GM19025 (cell line): ENCODE data around the gene PPARGC1A.

Source experiments
- ATAC-seq: cut with Tn5 transposase; IDR thresholded peaks from one replicate; pipeline ENCODE4 v1.9.1; 2021; ENCODE audit warnings: mild to moderate bottlenecking, low read depth, moderate library complexity; ENCODE audit not compliant: unreplicated experiment

PPARGC1A gene

DNA sequence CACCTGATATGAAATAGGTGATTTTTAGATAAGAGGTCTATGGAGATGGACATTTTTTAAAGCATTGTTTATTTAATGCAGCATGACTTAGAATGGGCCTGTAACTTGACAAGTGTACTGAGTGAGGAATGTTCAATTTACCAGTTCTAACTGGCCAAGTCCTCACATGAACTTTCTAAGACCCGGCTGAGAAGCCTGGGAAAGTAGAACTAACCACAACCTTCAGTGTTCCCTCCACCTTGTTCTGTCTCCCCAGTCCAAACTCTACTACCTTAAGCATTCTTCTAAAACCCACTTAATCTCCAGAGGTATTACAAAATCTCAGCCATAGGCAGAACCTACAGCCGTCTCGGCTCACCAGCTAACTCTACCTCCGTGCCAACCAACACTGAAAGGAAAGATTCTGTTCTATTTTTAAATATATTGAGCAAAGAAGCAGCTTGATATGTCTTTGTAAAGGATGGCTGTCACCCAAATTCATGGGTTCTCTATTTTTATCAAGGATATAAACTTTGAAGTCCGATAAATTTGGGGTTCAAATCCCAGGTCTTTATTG is 6.8 kb downstream of the PPARGC1A start:
- no peak for ATAC-seq

DNA sequence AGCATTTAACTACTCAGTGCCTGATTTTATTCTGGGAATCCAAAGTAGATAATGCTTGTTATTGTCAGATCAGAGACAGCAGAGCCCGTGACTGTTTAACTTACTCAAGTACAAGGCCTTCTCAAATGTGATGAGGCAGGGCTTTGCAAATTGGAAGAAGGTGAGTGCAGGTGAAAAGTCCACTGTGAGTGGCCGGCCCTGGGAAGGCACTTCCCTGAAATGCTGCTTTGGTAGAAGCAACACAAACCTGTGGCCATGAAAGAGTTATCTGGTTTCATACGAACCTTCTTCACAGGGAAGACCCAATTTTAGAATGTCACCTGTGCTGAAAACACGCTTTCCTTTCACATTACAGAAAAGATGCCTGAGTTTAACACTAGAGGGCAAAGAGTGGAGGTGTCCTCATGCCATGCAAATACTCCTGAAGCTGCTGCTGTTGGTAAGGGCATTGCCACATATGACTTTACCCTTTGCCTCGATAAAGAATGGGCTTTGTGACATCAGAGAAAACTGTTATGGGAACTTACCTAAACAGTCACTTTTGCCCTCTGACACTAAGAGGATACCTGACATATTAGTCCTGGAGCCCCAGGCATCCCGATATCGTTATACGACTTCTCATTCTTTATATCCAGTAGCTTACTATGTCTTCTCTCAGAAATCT is 8.0 kb downstream of the PPARGC1A start:
- no peak for ATAC-seq

DNA sequence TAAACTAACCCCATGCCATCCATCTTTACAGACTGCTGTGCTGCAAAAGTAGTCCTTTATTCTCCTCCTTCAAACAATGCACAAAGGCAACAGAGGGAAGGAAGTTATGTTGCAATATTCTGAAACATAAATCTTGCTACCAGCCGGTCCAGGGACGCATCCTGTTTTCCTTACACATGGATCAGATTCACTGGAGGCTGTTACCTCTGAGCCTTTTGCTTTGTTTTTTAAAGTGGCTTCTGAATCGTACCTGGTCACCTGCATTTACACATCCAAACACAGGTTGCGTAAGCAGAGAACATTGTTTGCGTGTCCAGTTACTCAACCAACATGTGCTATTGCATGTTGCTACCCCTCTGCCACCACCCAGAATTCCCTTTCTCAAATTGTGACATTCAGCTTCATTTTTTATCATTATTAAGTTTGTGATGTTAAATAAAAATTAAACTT is 8.8 kb downstream of the PPARGC1A start:
- no peak for ATAC-seq

DNA sequence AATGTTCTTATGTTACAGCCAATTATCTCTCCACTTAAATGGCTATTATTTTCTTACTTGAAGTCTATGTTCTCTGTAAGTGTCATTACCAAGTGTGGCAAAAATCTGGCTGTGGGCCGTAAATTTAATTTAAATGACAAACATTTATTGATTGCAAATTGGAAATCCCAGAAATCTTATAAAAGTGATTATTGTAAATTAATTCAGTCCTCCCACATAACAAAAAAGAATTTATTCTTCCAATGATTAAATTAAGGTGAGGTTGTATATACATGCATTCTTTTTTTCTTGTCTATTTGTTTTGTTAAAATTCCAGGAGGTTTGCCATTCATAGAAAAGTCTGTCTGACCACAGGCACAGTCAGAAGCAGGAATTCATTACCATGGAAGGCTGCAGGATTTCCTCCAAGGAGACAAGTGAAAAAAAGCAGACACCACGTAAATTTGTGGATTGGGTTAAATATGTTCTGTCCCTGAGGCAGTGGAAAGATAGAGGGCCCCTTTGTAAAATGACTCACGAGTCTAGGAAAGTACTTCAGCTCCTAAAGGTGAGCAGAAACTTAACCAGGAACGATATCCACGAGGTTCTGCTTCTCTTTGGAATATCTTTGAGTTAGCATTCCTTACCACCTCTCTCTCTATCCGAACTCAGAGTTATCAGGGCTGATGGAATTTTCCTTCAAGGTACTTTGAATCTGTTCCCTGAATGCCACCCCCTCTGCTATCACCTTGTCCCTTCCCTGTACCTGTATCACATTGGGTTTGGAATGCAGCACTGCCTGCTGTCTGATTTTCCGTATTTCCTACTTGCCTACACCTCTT is 10.7 kb downstream of the PPARGC1A start:
- no peak for ATAC-seq

DNA sequence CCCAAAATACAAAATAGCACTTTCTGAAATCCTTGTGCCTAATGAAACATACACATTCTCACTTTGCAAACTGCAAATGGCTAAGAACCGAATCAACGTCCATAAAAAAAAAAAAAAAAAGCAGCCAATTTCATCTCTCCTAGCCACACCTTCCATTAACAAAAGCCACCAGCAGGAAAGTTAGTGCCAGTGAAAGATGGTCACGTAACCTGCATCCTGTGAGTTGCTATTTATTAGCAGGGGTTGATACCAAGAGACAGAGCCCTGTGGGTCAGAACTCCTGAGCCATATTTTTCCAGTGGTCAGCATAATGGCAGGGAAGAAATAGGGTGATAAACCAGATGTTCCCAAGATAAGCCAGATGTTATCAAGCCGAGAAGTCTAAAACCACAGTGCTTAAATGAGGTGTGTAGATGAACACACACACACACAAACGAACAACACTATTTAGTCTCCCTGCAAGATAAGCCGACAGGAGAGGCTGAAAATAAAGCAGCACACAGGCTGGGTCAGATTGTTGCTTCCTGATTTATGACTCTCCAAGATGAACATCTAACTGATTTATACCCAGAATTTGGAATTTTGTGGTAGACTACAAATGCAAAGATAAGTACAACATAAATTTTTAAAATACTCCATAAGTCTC is 11.5 kb downstream of the PPARGC1A start:
- ATAC-seq: no peak

DNA sequence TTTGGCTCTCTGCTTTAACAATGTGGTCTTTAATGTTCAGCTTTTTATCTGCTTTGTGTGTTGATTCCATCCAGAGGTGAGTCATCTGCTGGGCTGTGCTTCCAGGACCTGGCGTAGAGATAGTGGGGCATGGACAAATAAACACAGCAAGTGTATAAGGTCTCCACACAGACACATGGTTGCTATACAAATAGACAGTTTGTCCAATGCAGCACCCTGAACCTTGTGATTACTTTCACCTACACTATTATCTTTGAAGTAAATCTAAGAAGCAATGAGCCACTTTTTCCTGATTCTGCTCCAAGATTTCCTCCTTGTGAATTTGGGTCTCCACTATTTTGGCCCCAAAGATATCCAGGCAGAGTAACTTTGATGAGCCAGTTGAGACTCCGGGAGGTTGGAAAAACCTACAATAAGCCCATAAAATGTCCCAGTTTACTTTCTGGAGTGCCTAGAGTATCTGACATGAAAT is 12.1 kb downstream of the PPARGC1A start:
- no peak for ATAC-seq

DNA sequence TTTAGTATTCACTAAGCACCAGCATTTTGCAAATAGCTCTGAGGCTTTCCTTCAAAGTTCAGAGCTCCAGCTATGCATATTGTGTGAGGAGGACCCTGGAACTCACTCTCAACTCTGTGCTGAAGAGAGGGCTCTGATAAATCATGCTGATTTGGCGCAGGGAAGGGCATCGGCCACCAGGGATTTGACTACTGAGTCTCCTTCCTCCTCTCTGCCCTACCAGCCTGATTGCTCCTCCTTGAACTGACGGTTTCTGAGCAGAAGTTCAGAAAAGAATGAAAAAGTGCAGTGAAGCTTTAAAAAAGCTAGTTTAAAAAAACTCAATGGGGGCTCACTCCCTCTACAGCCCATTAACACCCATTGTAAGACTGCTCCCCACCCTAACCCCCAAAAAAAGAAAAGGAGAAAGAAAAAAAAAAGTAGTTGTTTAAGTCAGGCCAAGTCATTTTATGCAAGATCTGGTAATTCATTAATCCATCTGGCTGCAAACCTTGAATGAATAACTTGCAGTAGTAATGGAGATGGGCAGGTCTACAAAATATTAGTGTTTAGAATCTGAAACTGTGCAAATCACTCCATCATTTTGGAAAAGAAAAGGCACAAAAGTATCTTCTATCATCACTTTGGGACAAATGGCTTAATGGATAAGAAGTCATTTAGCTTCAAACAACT is 13.3 kb downstream of the PPARGC1A start:
- ATAC-seq: no peak

DNA sequence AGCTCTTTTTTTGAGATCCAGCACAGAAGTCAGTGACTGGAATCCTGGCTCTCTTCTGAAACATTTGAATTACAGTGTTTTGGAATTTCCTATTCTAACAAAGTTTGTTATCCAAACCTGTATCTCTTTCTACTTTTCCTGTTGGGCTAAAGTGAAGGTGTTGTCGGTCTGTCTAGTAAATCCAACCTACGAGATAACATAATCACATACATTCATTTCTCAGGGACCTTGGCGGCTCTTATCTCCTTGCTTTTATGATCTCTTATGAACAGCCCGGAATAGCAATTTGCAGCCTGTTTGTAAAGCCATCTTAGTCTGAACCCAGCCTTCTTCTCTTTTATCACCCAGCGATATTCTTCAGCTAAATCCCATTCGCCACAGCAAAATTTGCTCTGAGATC is 14.5 kb downstream of the PPARGC1A start:
- no peak for ATAC-seq

DNA sequence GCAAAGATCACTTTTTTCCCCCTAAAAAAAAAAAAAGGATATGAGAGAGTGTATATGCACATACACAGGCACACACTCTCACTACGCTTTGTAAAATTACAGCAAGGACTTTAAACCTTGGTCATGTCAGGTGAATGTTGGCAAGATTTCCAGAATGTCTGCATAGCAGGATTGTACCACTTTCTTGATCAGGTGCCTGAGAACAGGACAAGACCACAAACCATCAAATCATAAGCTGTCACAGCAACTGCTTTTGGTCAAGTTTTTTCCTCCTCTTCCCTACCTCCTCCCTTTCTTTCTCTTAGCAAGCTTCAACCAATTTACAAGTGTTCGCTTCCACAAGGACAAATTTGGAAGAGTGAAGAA is 15.3 kb downstream of the PPARGC1A start:
- no peak for ATAC-seq

DNA sequence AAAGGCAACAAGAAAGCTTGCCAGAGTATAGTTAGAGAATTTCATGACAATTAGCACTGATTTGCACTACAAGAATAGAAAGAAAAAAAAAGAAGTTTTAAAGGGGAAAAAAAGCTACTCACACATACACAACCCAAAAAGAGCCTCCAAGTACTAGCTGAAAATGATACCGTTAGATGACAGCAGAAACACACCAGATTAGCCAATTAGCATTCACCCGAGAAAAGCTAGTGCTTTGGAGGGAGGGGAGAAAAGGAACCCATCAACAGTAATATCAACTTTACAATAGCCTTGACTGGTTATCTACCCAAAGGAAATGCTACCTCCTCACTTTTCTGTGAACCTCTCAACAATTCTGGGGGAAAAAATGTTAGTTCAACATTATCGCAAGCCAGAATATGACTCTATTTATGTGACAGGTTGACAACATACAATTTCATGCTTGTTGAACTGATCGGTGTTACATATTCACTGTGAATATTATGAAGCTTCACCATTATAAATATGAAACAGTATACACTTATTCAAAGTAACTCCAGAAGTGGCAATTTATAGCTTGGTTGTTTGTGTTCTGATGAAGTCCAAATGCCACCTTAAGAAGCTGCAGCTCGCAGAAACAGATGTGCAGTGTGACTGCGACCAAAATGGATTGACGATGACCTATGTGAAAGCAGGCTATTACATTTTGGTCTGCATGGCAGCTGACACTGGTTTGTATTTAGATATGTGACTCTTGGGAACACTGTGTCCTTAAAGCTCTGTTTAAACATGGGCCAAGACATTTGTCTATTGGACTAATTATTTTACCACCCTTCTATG is 15.9 kb downstream of the PPARGC1A start:
- no peak for ATAC-seq

DNA sequence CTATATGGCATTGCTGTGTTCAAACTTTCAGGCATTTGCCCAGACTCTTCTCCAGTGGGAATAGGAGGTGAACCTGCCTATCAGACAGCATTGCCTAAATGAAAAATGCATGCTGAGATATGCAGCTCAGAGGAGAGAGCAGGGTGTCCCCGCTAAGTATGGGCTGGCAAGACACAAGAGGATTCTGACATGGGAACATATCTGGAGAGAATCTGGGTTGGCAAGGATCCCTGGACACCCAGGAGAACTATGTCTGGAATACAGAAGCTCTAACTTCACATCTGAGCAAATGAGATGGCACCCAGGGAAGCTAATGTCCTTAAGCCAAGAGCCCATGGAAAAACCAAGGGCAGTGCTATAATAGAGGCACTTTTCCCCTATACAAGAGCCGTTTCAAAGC is 18.4 kb downstream of the PPARGC1A start:
- ATAC-seq: no peak

DNA sequence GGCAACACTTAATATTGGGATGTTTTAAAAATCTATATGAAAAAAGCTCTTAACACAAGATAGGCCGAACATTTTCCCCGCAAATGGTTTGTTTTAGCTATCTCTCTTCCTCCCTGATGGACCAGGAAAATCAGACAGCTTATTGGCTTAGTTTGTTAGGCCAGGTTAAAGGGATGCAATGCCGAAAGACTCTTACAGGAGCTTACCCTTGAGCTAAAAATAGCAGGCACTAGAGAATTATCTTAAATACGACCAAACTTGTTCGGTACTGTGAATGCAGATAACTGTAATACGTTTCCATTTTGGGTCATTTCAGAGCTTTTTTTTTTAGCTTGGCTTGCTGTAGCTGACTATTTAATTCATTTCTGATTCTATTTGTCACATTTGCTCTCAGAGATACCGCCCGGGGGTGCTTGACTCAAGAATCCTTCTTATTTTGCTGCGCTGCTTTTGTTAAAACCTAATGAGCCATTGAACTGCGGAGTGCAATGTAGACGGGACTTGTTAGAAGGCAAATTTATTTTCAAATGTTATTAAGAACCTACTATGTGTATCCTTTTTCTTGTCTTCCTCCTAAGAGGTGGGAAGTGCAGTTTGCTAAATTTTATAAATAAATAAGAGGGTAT is 23.3 kb downstream of the PPARGC1A start:
- no peak for ATAC-seq

DNA sequence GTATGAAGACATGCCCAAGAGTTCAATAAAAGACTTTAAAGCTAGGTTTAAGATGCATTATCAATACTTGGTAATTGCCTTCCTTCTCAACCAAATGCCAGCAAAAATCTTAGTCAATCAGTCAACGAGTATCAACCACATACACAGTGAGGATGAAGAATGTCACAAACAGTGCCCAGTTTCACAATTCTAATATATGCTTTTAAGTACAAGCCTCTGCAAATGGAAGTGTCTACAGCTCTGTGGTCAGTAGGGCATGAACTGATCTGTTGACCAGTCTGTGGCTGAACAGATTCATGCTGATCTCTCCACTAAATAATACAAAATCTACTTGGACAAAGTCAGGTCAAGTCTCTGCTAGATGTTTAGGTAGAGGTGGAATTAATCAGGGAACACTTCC is 27.9 kb downstream of the PPARGC1A start:
- no peak for ATAC-seq

DNA sequence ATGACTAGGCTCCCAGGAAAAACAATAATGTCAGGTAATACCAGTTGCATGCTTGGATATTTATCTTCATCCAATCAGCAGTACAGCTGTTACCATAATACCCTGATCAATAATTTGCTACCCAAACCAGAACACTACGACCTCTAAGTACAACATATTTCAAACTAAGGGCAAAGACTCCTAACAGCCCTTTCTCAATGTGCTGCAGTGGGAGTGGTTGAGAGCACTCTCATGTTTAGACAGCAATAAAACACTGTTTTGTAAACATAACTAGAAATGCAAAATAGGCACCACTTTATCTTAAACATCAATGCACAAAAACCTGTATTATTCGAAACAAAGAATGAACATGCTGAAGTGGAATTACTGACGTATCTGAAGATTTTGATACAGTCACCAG is 28.9 kb downstream of the PPARGC1A start:
- ATAC-seq: no peak

DNA sequence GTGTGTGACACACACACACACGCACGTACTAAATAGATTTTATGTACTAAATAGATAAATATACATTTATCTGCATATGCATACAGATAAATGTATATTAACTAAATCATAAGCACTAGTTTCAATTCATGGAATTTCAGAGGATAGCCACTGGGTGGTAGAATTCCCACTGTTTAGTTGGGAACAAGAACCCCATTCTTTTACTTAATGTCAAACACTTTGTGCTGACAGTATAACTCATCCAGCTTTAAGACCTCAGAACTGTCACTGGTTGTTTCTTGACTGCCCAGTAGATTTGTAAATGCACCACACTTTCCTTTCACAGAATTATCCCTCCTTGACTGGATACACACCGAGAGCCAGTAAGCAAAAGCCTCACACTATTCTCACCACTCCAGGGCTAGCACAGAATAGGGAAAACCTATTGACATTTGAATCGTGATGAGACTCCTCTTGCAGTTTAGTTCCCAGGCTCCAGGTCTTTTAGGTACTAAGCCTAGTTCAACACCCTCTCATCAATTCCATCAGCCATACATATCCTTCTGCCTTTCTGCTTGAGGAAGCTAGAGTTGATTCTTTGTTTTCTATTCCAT is 32.4 kb downstream of the PPARGC1A start:
- ATAC-seq: no peak

DNA sequence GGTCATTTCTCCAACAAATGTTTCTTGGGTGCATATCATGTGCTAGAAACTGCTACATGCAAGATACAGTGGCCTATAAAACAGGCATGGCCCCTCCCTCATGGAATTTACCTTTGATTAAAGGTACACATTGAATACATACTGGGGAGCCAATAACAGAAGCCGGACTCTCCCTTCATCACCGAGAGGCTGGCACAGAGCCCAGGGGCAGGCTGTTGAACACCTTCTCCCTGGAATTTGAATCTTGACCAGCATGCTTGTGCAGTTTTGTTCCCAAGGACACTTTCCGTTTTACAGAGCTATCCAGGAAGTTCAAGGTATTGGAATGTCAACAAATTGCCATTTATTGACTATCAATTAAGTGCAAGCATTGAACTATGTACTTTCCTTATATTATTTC is 33.2 kb downstream of the PPARGC1A start:
- no peak for ATAC-seq

DNA sequence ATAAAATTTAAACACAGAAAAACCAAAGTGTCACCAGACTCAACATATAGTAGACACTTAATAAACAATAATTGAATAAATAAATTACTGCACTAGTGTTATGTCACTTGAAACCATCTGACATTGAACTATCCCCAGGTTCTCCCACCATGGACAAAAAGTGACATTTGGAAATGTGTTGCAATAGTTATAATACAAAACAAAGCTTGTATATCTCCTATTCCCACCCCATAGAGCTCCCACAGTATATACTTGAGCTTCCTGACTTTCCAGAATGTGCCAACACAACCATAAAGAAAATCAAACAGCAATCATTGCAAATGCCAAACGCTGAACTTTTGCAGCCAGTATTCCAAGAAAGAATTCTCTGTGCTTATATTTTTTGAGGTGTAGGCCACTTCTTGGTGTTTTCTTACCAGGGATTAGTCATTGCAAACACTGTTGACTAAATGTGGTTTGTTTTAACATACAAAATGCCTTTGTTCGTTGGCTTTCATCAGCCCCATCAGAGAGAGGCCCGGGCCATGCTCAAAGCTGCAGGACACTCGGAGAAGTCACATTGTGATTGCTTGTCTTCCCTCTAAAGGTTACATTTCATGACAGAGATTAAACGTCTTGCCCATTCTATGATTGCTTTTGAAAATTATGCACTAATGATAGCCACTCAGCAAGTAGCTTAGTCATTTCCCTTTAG is 33.8 kb downstream of the PPARGC1A start:
- no peak for ATAC-seq

DNA sequence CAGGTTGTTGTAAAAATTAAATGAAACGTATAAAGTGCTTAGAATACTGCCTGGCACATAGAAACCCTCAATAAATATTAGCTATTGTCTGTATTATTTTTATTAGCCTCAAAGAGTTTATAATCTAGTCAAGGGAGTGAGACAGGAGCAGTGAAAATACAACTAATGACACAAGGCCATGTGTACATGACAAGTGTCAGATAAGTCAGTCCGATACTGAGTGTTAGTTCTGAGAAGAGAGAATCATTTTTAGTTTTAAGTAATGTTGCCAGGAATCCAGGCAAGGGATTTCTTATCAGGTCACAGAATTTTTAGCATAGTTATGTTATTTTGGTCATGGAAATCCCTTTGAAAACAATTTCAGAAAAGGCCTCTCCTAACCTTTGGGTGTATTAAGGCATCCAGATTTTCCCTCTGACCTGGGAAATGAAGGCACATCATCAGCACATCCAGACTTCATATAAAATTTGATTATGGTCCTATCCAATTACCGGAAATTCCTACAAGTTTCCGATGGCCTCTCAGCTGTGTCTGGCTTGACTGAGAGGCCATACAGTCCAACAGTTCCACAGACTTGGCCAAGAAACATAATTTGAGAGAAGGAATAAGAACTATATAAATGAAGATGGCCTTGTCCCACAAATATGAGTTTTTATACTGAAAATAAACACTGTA is 35.7 kb downstream of the PPARGC1A start:
- ATAC-seq: no peak
